SK-N-SH (cell line): Measurements from ENCODE around the gene PA2G4. TPM values are rescaled to one million over a fixed set of nuclear protein-coding genes. Genes with fewer than 3 reads are reported as not detected.

Experiments used
- CTCF ChIA-PET: fragments of 300-600, 350-600 bp; formaldehyde crosslinking; extraction: SDS; loops from one replicate; lab custom pipeline; 2021; lab: Yijun Ruan, JAX
- POLR2A ChIA-PET: fragments of 350-600 bp; sonication (Branson Sonifier 250); formaldehyde crosslinking; extraction: SDS; loops from one replicate; lab custom pipeline; 2020; ENCODE audit warnings: antibody characterized with exemption, inconsistent platforms; lab: Yijun Ruan, JAX
- DNase-seq: peaks from one replicate; pipeline ENCODE4 v3.0.0; 2012
- H2AFZ ChIP-seq: fragments of 200-600 bp; sonication (generic); 2 replicates; pipeline ENCODE4 v1.8.1; 2016; ENCODE audit warnings: antibody characterized with exemption, mild to moderate bottlenecking, low read depth
- H3F3A ChIP-seq: fragments of 200-600 bp; sonication (generic); replicated peaks from 2 replicates; pipeline ENCODE3; 2016; ENCODE audit warnings: antibody characterized with exemption, mild to moderate bottlenecking; ENCODE audit not compliant: insufficient read depth
- H3K27ac ChIP-seq, 2 experiments: fragments of 200-500 bp in 1 of 2; fragments of 200-600 bp in 1 of 2; sonication (Bioruptor generic) in 1 of 2; sonication (generic), shearing (Covaris generic) in 1 of 2; 2 replicates each; pipeline versions ENCODE4 v1.5.1 to v1.6.1; 2014 to 2016; ENCODE audit warnings: low read depth in 2 of 2, inconsistent platforms in 1 of 2, low read length in 1 of 2, mild to moderate bottlenecking in 1 of 2, mixed read lengths in 1 of 2
- H3K27me3 ChIP-seq: fragments of 200-600 bp; sonication (generic), shearing (Covaris generic); 2 replicates; pipeline ENCODE4 v1.6.1; 2016; ENCODE audit warnings: mixed run types; ENCODE audit not compliant: insufficient read depth
- H3K36me3 ChIP-seq, 2 experiments: fragments of 200-500 bp in 1 of 2; fragments of 200-600 bp in 1 of 2; sonication (Bioruptor generic) in 1 of 2; sonication (generic) in 1 of 2; replicated peaks in 1 of 2; 2 replicates each; pipeline versions ENCODE3 to v1.5.1; 2014 to 2016; ENCODE audit warnings: low read length in 1 of 2, mild to moderate bottlenecking in 1 of 2; ENCODE audit not compliant: insufficient read depth in 2 of 2, control insufficient read depth in 1 of 2
- H3K4me1 ChIP-seq, 2 experiments: fragments of 200-500 bp in 1 of 2; fragments of 200-600 bp in 1 of 2; sonication (Bioruptor generic) in 1 of 2; sonication (generic), shearing (Covaris generic) in 1 of 2; 2 replicates each; pipeline versions ENCODE4 v1.5.1 to v1.6.1; 2014 to 2016; ENCODE audit warnings: low read depth in 1 of 2, low read length in 1 of 2, mixed run types in 1 of 2; ENCODE audit not compliant: insufficient read depth in 2 of 2, control insufficient read depth in 1 of 2
- H3K4me2 ChIP-seq: fragments of 200-600 bp; sonication (generic), shearing (Covaris generic); 2 replicates; pipeline ENCODE4 v1.6.1; 2017; ENCODE audit warnings: mixed run types
- H3K4me3 ChIP-seq, 2 experiments: fragments of 200-500 bp in 1 of 2; fragments of 200-600 bp in 1 of 2; sonication (Bioruptor generic) in 1 of 2; sonication (generic), shearing (Covaris generic) in 1 of 2; 2 replicates each; pipeline versions ENCODE4 v1.5.1 to v1.8.1; 2014 to 2016; ENCODE audit warnings: low read depth in 2 of 2, inconsistent platforms in 1 of 2, low read length in 1 of 2, mild to moderate bottlenecking in 1 of 2, mixed read lengths in 1 of 2, moderate library complexity in 1 of 2
- H3K79me2 ChIP-seq: fragments of 200-600 bp; sonication (generic); 2 replicates; pipeline ENCODE4 v1.8.1; 2017; ENCODE audit warnings: mild to moderate bottlenecking; ENCODE audit not compliant: insufficient read depth
- H3K9ac ChIP-seq: fragments of 200-600 bp; sonication (generic); 2 replicates; pipeline ENCODE4 v1.6.1; 2017; ENCODE audit warnings: mixed run types
- H3K9me2 ChIP-seq: fragments of 200-600 bp; sonication (generic); 2 replicates; pipeline ENCODE4 v1.6.1; 2017; ENCODE audit warnings: mixed run types
- H3K9me3 ChIP-seq: fragments of 200-600 bp; sonication (generic); 2 replicates; pipeline ENCODE4 v1.6.1; 2017; ENCODE audit warnings: mixed run types, mild to moderate bottlenecking, moderate library complexity
- H4K20me1 ChIP-seq: fragments of 200-600 bp; sonication (generic); 2 replicates; pipeline ENCODE4 v1.6.1; 2017; ENCODE audit warnings: mild to moderate bottlenecking, mixed run types; ENCODE audit not compliant: insufficient read depth
- IRF3 ChIP-seq: fragments of 150-350 bp; IDR thresholded peaks from 2 replicates; pipeline ENCODE4 v1.6.1; 2016; ENCODE audit warnings: mild to moderate bottlenecking, low read depth, low read length
- MXI1 ChIP-seq: IDR thresholded peaks from 2 replicates; pipeline ENCODE4 v1.6.1; 2012; ENCODE audit warnings: mild to moderate bottlenecking, low read depth, low read length, improper control_type of control experiment
- NFIC ChIP-seq: IDR thresholded peaks from 2 replicates; pipeline ENCODE4 v1.4.0; 2012; ENCODE audit warnings: borderline replicate concordance
- PBX3 ChIP-seq: IDR thresholded peaks from 2 replicates; pipeline ENCODE4; 2012
- RAD21 ChIP-seq: IDR thresholded peaks from 2 replicates; pipeline ENCODE4 v1.6.1; 2012; ENCODE audit warnings: mild to moderate bottlenecking, low read length
- RCOR1 ChIP-seq: fragments of 150-350 bp; IDR thresholded peaks from 2 replicates; pipeline ENCODE4 v1.6.1; 2017; ENCODE audit warnings: antibody characterized with exemption, low read length
- REST ChIP-seq: IDR thresholded peaks from 2 replicates; pipeline ENCODE4 v1.6.1; 2012; ENCODE audit warnings: mild to moderate bottlenecking, low read depth, low read length, moderate library complexity
- RXRA ChIP-seq: IDR thresholded peaks from 2 replicates; pipeline ENCODE4 v1.4.0; 2012; ENCODE audit warnings: low read depth, mild to moderate bottlenecking, borderline replicate concordance
- YY1 ChIP-seq: IDR thresholded peaks from 2 replicates; pipeline ENCODE4 v1.4.0; 2012; ENCODE audit warnings: low read depth, mild to moderate bottlenecking
- WGBS: methylation state at CpG from one replicate; pipeline ENCODE4 v1.1.6; 2017; ENCODE audit warnings: low lambda C conversion rate; 5-methylcytosine and 5-hydroxymethylcytosine counted together
- polyA plus RNA-seq, 3 experiments: library from polyadenylated mRNA; depleted of rRNA; stranded (reverse); fragments of >200 nt; gene quantifications; 2 replicates each; pipeline ENCODE4 v1.2.3, GENCODE V29; 2012
- TF ChIP-seq, protein P1 (sequence below): IDR thresholded peaks from 2 replicates; pipeline ENCODE4 v1.4.0; 2012; ENCODE audit warnings: low read depth
- TF ChIP-seq, protein P2 (sequence below): fragments of 200-600 bp; sonication (generic); IDR thresholded peaks from 2 replicates; pipeline ENCODE4 v1.6.1; 2017; ENCODE audit warnings: antibody characterized with exemption, mild to moderate bottlenecking, moderate library complexity

PA2G4 gene
- polyA plus RNA-seq, 1 of the 3 experiments (the other 2 are of a cell fraction): 207 TPM

- H3K4me3 ChIP-seq: no peak overlapping the region
- H3K4me2 ChIP-seq: no peak overlapping the region
- ChIA-PET POLR2A (no interaction called here), CTCF (interaction anchor here (1.2 to 2.2 kb wide), 2 partner anchors 25 to 39 kb away, joined by 5 to 9 read pairs; partner anchors contain the start of gene SMARCC2)
- no peaks in the 10 kb centered on the region for H3K27me3 ChIP-seq
- peaks cover 25% of the 10 kb centered on the region for H3F3A ChIP-seq
- no peak overlapping the region for H3K9ac ChIP-seq
- H2AFZ ChIP-seq: no peak overlapping the region
- no peak for DNase-seq
- H3K79me2 ChIP-seq: peaks cover 21% of the 10 kb centered on the region
- TF ChIP-seq, protein P1, sequence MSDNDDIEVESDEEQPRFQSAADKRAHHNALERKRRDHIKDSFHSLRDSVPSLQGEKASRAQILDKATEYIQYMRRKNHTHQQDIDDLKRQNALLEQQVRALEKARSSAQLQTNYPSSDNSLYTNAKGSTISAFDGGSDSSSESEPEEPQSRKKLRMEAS: no peak
- peak; percentile 90 for TF ChIP-seq NFIC
- TF ChIP-seq REST: no peak
- no peak for TF ChIP-seq YY1
- no peak for TF ChIP-seq RAD21
- peaks cover 0 to 6% of the 10 kb centered on the region in 2 experiments for H3K36me3 ChIP-seq
- peak overlapping the region in 1 of 2 experiments; percentile 21; a peak in 1 of 4 replicates for H3K27ac ChIP-seq
- no peaks in the 10 kb centered on the region for H4K20me1 ChIP-seq
- 66% methylated on average over 3 of the region's 3 CpGs for WGBS
- H3K9me2 ChIP-seq: no peaks in the 10 kb centered on the region
- no peaks in the 10 kb centered on the region for H3K9me3 ChIP-seq
- H3K4me1 ChIP-seq: peaks cover 18 to 21% of the 10 kb centered on the region in 2 experiments; a peak in 3 of 4 replicates
These were observed 46.2 kb downstream of the PA2G4 start for GRCh38 chr12:56150563-56150962.

DNA sequence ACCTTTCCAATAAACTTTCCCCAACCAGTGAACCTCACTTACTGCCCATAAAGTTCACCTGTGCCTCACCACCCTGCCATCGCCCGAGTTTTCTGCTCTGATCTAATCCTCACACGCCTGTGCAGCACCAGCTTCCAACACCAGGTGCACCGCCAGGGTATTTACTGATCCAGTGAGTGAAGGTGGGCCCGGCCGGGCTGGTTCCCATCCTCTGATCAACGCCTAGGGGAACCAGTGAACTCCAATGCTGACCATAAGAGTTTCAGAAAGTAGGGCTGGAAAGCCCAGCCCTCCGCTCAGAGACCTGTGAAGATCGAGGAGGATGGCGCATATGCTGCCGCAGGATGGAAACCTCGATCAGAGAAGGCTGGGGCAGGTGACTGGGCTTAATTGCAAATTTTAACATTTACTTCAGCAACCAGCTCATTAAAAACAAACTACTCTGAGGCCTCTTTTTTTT is 47.3 kb downstream of the PA2G4 start:
- no peaks in the 10 kb centered on the region for H4K20me1 ChIP-seq
- TF ChIP-seq PBX3 (no peak), IRF3 (no peak), RCOR1 (no peak; the same call in 1 of the 2 replicates), RXRA (no peak), MXI1 (peak; percentile 57; the same call in 1 of the 2 replicates)
- TF ChIP-seq, protein P2, sequence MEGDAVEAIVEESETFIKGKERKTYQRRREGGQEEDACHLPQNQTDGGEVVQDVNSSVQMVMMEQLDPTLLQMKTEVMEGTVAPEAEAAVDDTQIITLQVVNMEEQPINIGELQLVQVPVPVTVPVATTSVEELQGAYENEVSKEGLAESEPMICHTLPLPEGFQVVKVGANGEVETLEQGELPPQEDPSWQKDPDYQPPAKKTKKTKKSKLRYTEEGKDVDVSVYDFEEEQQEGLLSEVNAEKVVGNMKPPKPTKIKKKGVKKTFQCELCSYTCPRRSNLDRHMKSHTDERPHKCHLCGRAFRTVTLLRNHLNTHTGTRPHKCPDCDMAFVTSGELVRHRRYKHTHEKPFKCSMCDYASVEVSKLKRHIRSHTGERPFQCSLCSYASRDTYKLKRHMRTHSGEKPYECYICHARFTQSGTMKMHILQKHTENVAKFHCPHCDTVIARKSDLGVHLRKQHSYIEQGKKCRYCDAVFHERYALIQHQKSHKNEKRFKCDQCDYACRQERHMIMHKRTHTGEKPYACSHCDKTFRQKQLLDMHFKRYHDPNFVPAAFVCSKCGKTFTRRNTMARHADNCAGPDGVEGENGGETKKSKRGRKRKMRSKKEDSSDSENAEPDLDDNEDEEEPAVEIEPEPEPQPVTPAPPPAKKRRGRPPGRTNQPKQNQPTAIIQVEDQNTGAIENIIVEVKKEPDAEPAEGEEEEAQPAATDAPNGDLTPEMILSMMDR: peak; percentile 48; the same call in 1 of the 2 replicates
- TF ChIP-seq, protein P1: peak; percentile 20; the same call in 1 of the 2 replicates
- POLR2A ChIA-PET: interaction anchor here (0.7 to 1.6 kb wide), 6 partner anchors 9 to 48 kb away, joined by 3 to 6 read pairs (median 4); partner anchors contain the start of genes ESYT1 and ZC3H10
- peak; percentile 71 for DNase-seq
- CTCF ChIA-PET: interaction anchor here (0.7 to 1.6 kb wide), 16 partner anchors 9 to 70 kb away, joined by 3 to 14 read pairs (median 4); partner anchors contain the start of genes ESYT1, RNF41, SMARCC2 and ZC3H10
- peak overlapping the region; percentile 85 to 86 for H3K27ac ChIP-seq
- peaks cover 18 to 21% of the 10 kb centered on the region in 2 experiments; a peak in 3 of 4 replicates for H3K4me1 ChIP-seq
- peak overlapping the region; percentile 95 for H3K4me2 ChIP-seq
- no peaks in the 10 kb centered on the region for H3K9me3 ChIP-seq
- peak overlapping the region; percentile 82 for H3K9ac ChIP-seq
- H3K36me3 ChIP-seq: peaks cover 6 to 9% of the 10 kb centered on the region in 2 experiments
- H2AFZ ChIP-seq: peak overlapping the region; percentile 75
- no peaks in the 10 kb centered on the region for H3K27me3 ChIP-seq
- peak overlapping the region; percentile 62 to 87 for H3K4me3 ChIP-seq
- peaks cover 26% of the 10 kb centered on the region for H3K79me2 ChIP-seq
- H3K9me2 ChIP-seq: no peaks in the 10 kb centered on the region
- H3F3A ChIP-seq: peaks cover 19% of the 10 kb centered on the region
- WGBS: 9% methylated on average over 12 of the region's 12 CpGs
